ENCODE data around the gene GCN1. TPM values are rescaled to one million over a fixed set of nuclear protein-coding genes. Genes with fewer than 3 reads are reported as not detected.

The GCN1 gene
- total and polyA plus RNA-seq, 2 of the 8 experiments (the other 6 are each of a cell fraction or from before 2014, with no cell fraction given), result 61.4 to 133 TPM

- TF ChIP-seq CEBPB (IDR thresholded peaks at IDR 0.05; ENCODE audit: low read depth, low read length), result no peak
- TF ChIP-seq NRF1 (IDR thresholded peaks at IDR 0.05; ENCODE audit: low read depth, low read length), result no peak
Measured at GRCh38 chr12:120238839-120239445, 44.4 kb upstream of the GCN1 start (continued).

All from H1 (cell line).